NCI-H446 treated with DMSO at 0.1 percent for 48 hours (cell line): Measurements from ENCODE around the gene USP31.
"Not testable (repeated sequence)": the region's sequence is repeated elsewhere in the genome, so short reads cannot be mapped to it uniquely, and the experiment has no call there.

Experiments used
- DNase-seq: peaks from one replicate; lab custom pipeline; 2025; lab: John Stamatoyannopoulos, UW

USP31 gene

GRCh38 chr16:23096450-23096849 lies 52.8 kb downstream of the USP31 start:
- not testable (repeated sequence) for DNase-seq

- DNase-seq = not testable (repeated sequence)
Observed at GRCh38 chr16:23094136-23094535, 55.1 kb downstream of the USP31 start.

GRCh38 chr16:23092801-23093117 lies 56.5 kb downstream of the USP31 start:
- no peak for DNase-seq

- no peak for DNase-seq
Observed at GRCh38 chr16:23092072-23092800, 57.0 kb downstream of the USP31 start.

GRCh38 chr16:23089111-23089510 lies 60.1 kb downstream of the USP31 start:
- DNase-seq = no peak

GRCh38 chr16:23088018-23088417 lies 61.2 kb downstream of the USP31 start:
- no peak for DNase-seq

- DNase-seq = no peak
Observed at GRCh38 chr16:23085949-23086348, 63.3 kb downstream of the USP31 start.

- no peak for DNase-seq
Observed at GRCh38 chr16:23082161-23082788, 67.0 kb downstream of the USP31 start.

GRCh38 chr16:23081675-23082119 lies 67.6 kb downstream of the USP31 start:
- no peak for DNase-seq

GRCh38 chr16:23080747-23081146 lies 68.5 kb downstream of the USP31 start:
- DNase-seq = no peak

- no peak for DNase-seq
Observed at GRCh38 chr16:23080329-23080728, 68.9 kb downstream of the USP31 start.

- DNase-seq = no peak
Observed at GRCh38 chr16:23079675-23080301, 69.5 kb downstream of the USP31 start.

GRCh38 chr16:23074423-23074822 lies 74.8 kb downstream of the USP31 start:
- DNase-seq = no peak

GRCh38 chr16:23072769-23073549 lies 76.3 kb downstream of the USP31 start:
- DNase-seq = no peak

GRCh38 chr16:23072084-23072599 lies 77.1 kb downstream of the USP31 start:
- DNase-seq = no peak

- DNase-seq = no peak
Observed at GRCh38 chr16:23071196-23072083, 77.8 kb downstream of the USP31 start.

GRCh38 chr16:23069844-23070243 lies 79.4 kb downstream of the USP31 start:
- no peak for DNase-seq

GRCh38 chr16:23068079-23068736 lies 81.0 kb downstream of the USP31 start:
- no peak for DNase-seq

- DNase-seq = no peak
Observed at GRCh38 chr16:23066676-23067075, 82.6 kb downstream of the USP31 start.

- DNase-seq = no peak
Observed at GRCh38 chr16:23064639-23065038, 84.6 kb downstream of the USP31 start.

- DNase-seq = no peak
Observed at GRCh38 chr16:23062524-23062923, 86.7 kb downstream of the USP31 start.
